OCI-LY7 (cell line): ENCODE data around the gene MAPK4. TPM values are rescaled to one million over a fixed set of nuclear protein-coding genes. Genes with fewer than 3 reads are reported as not detected.
"Not testable (repeated sequence)": the region's sequence is repeated elsewhere in the genome, so short reads cannot be mapped to it uniquely, and the experiment has no call there.

Experiments used
- BruUV-seq: library from RNA; stranded (reverse); fragments of 400-500 nt; replicated peaks from 2 replicates; lab custom pipeline; 2021; lab: Mats Ljungman, UMichigan
- CTCF ChIA-PET: fragments of 300-600 bp; sonication (Branson Sonifier 250); formaldehyde crosslinking; loops from one replicate; lab custom pipeline; 2022; ENCODE audit warnings: antibody characterized with exemption; ENCODE audit not compliant: unreplicated experiment; lab: Charles Lee
- POLR2A ChIA-PET: fragments of 300-600 bp; sonication (Branson Sonifier 250); formaldehyde crosslinking; loops from one replicate; lab custom pipeline; 2022; ENCODE audit warnings: antibody characterized with exemption; lab: Charles Lee
- DNase-seq: peaks from one replicate; pipeline ENCODE4 v3.0.0-alpha.2; 2015; ENCODE audit warnings: low spot score
- H2AFZ ChIP-seq: fragments of 200-600 bp; sonication (generic), shearing (Covaris generic); 2 replicates; pipeline ENCODE4 v1.6.1; 2014; ENCODE audit warnings: mild to moderate bottlenecking, antibody characterized with exemption, low read length, moderate library complexity
- H3K27ac ChIP-seq: fragments of 200-600 bp; sonication (generic); 2 replicates; pipeline ENCODE4 v1.5.1; 2014; ENCODE audit warnings: mixed run types, low read depth, mild to moderate bottlenecking, moderate library complexity, low read length, inconsistent platforms; ENCODE audit not compliant: poor library complexity, severe bottlenecking
- H3K36me3 ChIP-seq: fragments of 200-600 bp; sonication (generic); 2 replicates; pipeline ENCODE4 v1.6.1; 2014; ENCODE audit warnings: mild to moderate bottlenecking, antibody characterized with exemption, low read length, moderate library complexity, mixed read lengths; ENCODE audit not compliant: insufficient read depth
- H3K4me1 ChIP-seq: fragments of 200-600 bp; sonication (generic); 2 replicates; pipeline ENCODE4 v1.5.1; 2014; ENCODE audit warnings: mild to moderate bottlenecking, low read length; ENCODE audit not compliant: insufficient read depth, poor library complexity, severe bottlenecking
- H3K4me2 ChIP-seq: fragments of 200-600 bp; sonication (generic); 2 replicates; pipeline ENCODE4 v1.6.1; 2014; ENCODE audit warnings: mild to moderate bottlenecking, low read length
- H3K4me3 ChIP-seq: fragments of 200-600 bp; sonication (generic); 2 replicates; pipeline ENCODE4 v1.5.1; 2014; ENCODE audit warnings: mild to moderate bottlenecking, low read depth, low read length; ENCODE audit not compliant: poor library complexity, severe bottlenecking
- H3K79me2 ChIP-seq: fragments of 200-600 bp; sonication (generic); 2 replicates; pipeline ENCODE4 v1.6.1; 2016; ENCODE audit warnings: low read depth, mild to moderate bottlenecking, low read length, moderate library complexity, mixed read lengths; ENCODE audit not compliant: insufficient read depth
- H3K9me2 ChIP-seq: fragments of 200-600 bp; sonication (generic); 2 replicates; pipeline ENCODE4 v1.6.1; 2016; ENCODE audit warnings: mild to moderate bottlenecking, low read length, mixed read lengths; ENCODE audit not compliant: insufficient read depth
- H3K9me3 ChIP-seq: fragments of 200-600 bp; sonication (generic); 2 replicates; pipeline ENCODE4 v1.6.1; 2014; ENCODE audit warnings: mild to moderate bottlenecking, mixed run types, low read length, mixed read lengths
- H4K20me1 ChIP-seq: fragments of 200-600 bp; sonication (generic); 2 replicates; pipeline ENCODE4 v1.6.1; 2014; ENCODE audit warnings: mild to moderate bottlenecking, antibody characterized with exemption, low read length, moderate library complexity, mixed read lengths; ENCODE audit not compliant: insufficient read depth
- EZH2phosphoT487 ChIP-seq: fragments of 200-600 bp; sonication (generic); IDR thresholded peaks from 2 replicates; pipeline ENCODE4 v1.6.1; 2018; ENCODE audit warnings: low read depth, borderline replicate concordance, mild to moderate bottlenecking, mixed run types, antibody characterized with exemption, low read length, moderate library complexity, mixed read lengths
- intact Hi-C: fragments of 100-400 bp; cut with micrococcal nuclease; formaldehyde crosslinking; loops from one replicate; pipeline ENCODE4 v1.10.0; 2022; ENCODE audit not compliant: unreplicated experiment
- total RNA-seq, 2 experiments: library from RNA; depleted of rRNA in 1 of 2; stranded (reverse); fragments of >200 nt in 1 of 2; shearing (Covaris generic) in 1 of 2; gene quantifications; 2 replicates each; pipeline ENCODE4 v1.2.3, GENCODE V29; 2014 to 2022
- TF ChIP-seq, protein P1 (sequence below): fragments of 200-600 bp; sonication (generic); conservative IDR thresholded peaks from 2 replicates; pipeline ENCODE4 v1.5.1; 2014; ENCODE audit warnings: mild to moderate bottlenecking, antibody characterized with exemption, low read length, moderate library complexity, mixed read lengths

Gene MAPK4
- total RNA-seq, 2 experiments from 2014 or later = not detected

DNA sequence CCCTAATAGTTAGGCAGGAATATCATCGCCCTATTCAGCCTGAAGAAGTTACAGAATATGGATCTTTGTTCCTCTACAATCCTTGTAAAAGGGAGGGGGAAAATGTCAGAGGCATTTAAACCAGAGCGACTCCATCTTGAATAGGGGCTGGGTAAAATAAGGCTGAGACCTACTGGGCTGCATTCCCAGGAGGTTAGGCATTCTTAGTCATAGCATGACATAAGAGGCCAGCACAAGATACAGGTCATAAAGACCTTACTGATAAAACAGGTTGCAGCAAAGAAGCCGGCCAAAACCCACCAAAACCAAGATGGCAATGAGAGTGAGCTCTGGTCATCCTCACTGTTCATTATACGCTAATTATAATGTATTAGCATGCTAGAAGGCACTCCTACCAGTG, 15.4 kb upstream of the MAPK4 start:
- POLR2A ChIA-PET, H3K27ac ChIP-seq, BruUV-seq, H2AFZ ChIP-seq, H3K9me2 ChIP-seq, H3K4me3 ChIP-seq, H4K20me1 ChIP-seq, H3K9me3 ChIP-seq, H3K36me3 ChIP-seq, H3K79me2 ChIP-seq, H3K4me2 ChIP-seq, H3K4me1 ChIP-seq, DNase-seq, intact Hi-C loops, CTCF ChIA-PET: not testable (repeated sequence)

GRCh38 chr18:50545936-50546335, 14.0 kb upstream of the MAPK4 start:
- Histone ChIP-seq H3K4me3 (no peak overlapping the region), H3K4me1 (no peaks in the 10 kb centered on the region), H3K9me3 (no peaks in the 10 kb centered on the region), H2AFZ (no peak overlapping the region), H4K20me1 (no peaks in the 10 kb centered on the region), H3K4me2 (no peak overlapping the region), H3K27ac (no peak overlapping the region), H3K36me3 (no peaks in the 10 kb centered on the region), H3K9me2 (no peaks in the 10 kb centered on the region), H3K79me2 (no peaks in the 10 kb centered on the region)
- CTCF ChIA-PET = no interaction called here
- POLR2A ChIA-PET = no interaction called here
- intact Hi-C loops = no loop called here
- TF ChIP-seq EZH2phosphoT487 = no peak
- TF ChIP-seq, protein P1, sequence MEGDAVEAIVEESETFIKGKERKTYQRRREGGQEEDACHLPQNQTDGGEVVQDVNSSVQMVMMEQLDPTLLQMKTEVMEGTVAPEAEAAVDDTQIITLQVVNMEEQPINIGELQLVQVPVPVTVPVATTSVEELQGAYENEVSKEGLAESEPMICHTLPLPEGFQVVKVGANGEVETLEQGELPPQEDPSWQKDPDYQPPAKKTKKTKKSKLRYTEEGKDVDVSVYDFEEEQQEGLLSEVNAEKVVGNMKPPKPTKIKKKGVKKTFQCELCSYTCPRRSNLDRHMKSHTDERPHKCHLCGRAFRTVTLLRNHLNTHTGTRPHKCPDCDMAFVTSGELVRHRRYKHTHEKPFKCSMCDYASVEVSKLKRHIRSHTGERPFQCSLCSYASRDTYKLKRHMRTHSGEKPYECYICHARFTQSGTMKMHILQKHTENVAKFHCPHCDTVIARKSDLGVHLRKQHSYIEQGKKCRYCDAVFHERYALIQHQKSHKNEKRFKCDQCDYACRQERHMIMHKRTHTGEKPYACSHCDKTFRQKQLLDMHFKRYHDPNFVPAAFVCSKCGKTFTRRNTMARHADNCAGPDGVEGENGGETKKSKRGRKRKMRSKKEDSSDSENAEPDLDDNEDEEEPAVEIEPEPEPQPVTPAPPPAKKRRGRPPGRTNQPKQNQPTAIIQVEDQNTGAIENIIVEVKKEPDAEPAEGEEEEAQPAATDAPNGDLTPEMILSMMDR = no peak
- no TSS peak for BruUV-seq
- no peak for DNase-seq

DNA sequence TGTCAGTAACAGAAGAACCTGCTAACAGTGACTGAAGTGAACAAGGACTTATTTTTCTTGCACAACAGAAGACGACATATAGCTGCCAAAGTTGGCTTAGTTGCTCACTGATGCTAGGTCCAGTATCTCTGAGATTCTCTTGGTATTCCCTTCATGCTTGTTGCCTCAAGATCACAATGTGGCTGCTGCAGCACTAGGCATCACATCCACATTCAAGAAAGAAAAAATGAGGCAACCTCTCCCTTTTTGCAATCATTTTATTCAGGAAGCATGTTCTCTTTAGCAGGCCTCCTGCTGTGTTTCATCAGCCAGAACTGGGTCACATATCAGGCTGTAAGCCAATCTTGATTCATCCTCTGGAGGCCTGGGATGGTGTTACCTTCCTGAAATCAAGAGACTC, 11.7 kb upstream of the MAPK4 start:
- no peak overlapping the region for H3K4me2 ChIP-seq
- intact Hi-C loops = no loop called here
- no TSS peak for BruUV-seq
- ChIA-PET POLR2A (no interaction called here), CTCF (no interaction called here)
- H3K4me3 ChIP-seq = no peak overlapping the region
- TF ChIP-seq EZH2phosphoT487 = no peak
- TF ChIP-seq, protein P1 = no peak
- H3K4me1 ChIP-seq = no peaks in the 10 kb centered on the region
- H3K9me3 ChIP-seq = no peaks in the 10 kb centered on the region
- no peak overlapping the region for H3K27ac ChIP-seq
- H4K20me1 ChIP-seq = no peaks in the 10 kb centered on the region
- no peaks in the 10 kb centered on the region for H3K36me3 ChIP-seq
- H3K9me2 ChIP-seq = no peaks in the 10 kb centered on the region
- H3K79me2 ChIP-seq = no peaks in the 10 kb centered on the region
- no peak overlapping the region for H2AFZ ChIP-seq
- no peak for DNase-seq

GRCh38 chr18:50551651-50552050, 8.2 kb upstream of the MAPK4 start:
- H3K4me2 ChIP-seq, H3K36me3 ChIP-seq, H2AFZ ChIP-seq, CTCF ChIA-PET, H3K79me2 ChIP-seq, H3K9me3 ChIP-seq, DNase-seq, intact Hi-C loops, POLR2A ChIA-PET, H3K4me1 ChIP-seq, BruUV-seq, H3K27ac ChIP-seq, H4K20me1 ChIP-seq, H3K4me3 ChIP-seq, H3K9me2 ChIP-seq: not testable (repeated sequence)
